HepG2 (cell line): ENCODE measurements around the gene TP73. TPM values are rescaled to one million over a fixed set of nuclear protein-coding genes. Genes with fewer than 3 reads are reported as not detected.

Experiments used
- ELF4 ChIP-seq: sonication (generic); formaldehyde crosslinking; IDR thresholded peaks from 2 replicates; pipeline ENCODE4 v1.5.0; 2020; ENCODE audit warnings: missing genetic modification reagents, mild to moderate bottlenecking, moderate library complexity, borderline replicate concordance
- MAFF ChIP-seq: IDR thresholded peaks from 2 replicates; pipeline ENCODE4 v1.6.1; 2011; ENCODE audit warnings: low read depth, low read length, improper control_type of control experiment
- MTA1 ChIP-seq: sonication (generic); formaldehyde crosslinking; IDR thresholded peaks from 2 replicates; pipeline ENCODE4 v1.4.0; 2020; ENCODE audit warnings: missing genetic modification reagents, mild to moderate bottlenecking, borderline replicate concordance
- NR2C2 ChIP-seq: sonication (generic); formaldehyde crosslinking; IDR thresholded peaks from 2 replicates; pipeline ENCODE4 v1.4.0; 2020; ENCODE audit warnings: missing genetic modification reagents, mild to moderate bottlenecking, moderate library complexity, borderline replicate concordance
- NR2F6 ChIP-seq, 2 experiments: IDR thresholded peaks; 2 replicates each; pipeline ENCODE4 v1.6.1; 2016; ENCODE audit warnings: antibody characterized with exemption in 1 of 2, mild to moderate bottlenecking in 1 of 2
- NRL ChIP-seq: sonication (generic); formaldehyde crosslinking; IDR thresholded peaks from 2 replicates; pipeline ENCODE4 v1.5.0; 2020; ENCODE audit warnings: missing genetic modification reagents, mild to moderate bottlenecking, moderate library complexity, borderline replicate concordance
- POLR2AphosphoS5 ChIP-seq: IDR thresholded peaks from 2 replicates; pipeline ENCODE4 v1.6.1; 2012; ENCODE audit warnings: low read depth, low read length
- REPIN1 ChIP-seq: sonication (generic); formaldehyde crosslinking; IDR thresholded peaks from 2 replicates; pipeline ENCODE4 v1.8.0; 2022; ENCODE audit warnings: missing genetic modification reagents, low read depth, mild to moderate bottlenecking, borderline replicate concordance
- TBX2 ChIP-seq: sonication (generic); formaldehyde crosslinking; IDR thresholded peaks from 2 replicates; pipeline ENCODE4 v1.5.0; 2020; ENCODE audit warnings: missing genetic modification reagents, mild to moderate bottlenecking, borderline replicate concordance
- ZNF782 ChIP-seq: sonication (generic); formaldehyde crosslinking; IDR thresholded peaks from 2 replicates; pipeline ENCODE4 v1.4.0; 2020; ENCODE audit warnings: missing genetic modification reagents, mild to moderate bottlenecking, borderline replicate concordance
- ZNF790 ChIP-seq: sonication (generic); formaldehyde crosslinking; IDR thresholded peaks from 2 replicates; pipeline ENCODE4 v1.8.0; 2022; ENCODE audit warnings: missing genetic modification reagents, mild to moderate bottlenecking, borderline replicate concordance
- polyA plus RNA-seq, 8 experiments: library from polyadenylated mRNA; depleted of rRNA in 3 of 8; stranded (reverse) in 7 of 8; unstranded in 1 of 8; fragments of >200 nt; fragmentation: Illumina TruSeq in 4 of 8; extraction: Trizol in 4 of 8; gene quantifications; 2 replicates each; pipeline versions ENCODE4 v1.2.1 to v1.2.3, GENCODE V29; 2011 to 2016; ENCODE audit warnings: low read depth in 4 of 8, missing spikeins in 1 of 8, mixed read lengths in 1 of 8; ENCODE audit not compliant: insufficient read depth in 1 of 8
- total RNA-seq, 5 experiments: library from RNA; depleted of rRNA; stranded (reverse); fragments of >200 nt; fragmentation: Illumina TruSeq; extraction: Trizol; gene quantifications; 2 replicates each; pipeline ENCODE4 v1.2.3, GENCODE V29; 2016; ENCODE audit warnings: low read depth in 1 of 5
- TF ChIP-seq, protein P1 (sequence below): sonication (generic); formaldehyde crosslinking; IDR thresholded peaks from 2 replicates; pipeline ENCODE4 v1.9.0; 2022; ENCODE audit warnings: missing genetic modification reagents, mild to moderate bottlenecking, borderline replicate concordance
- TF ChIP-seq, protein P2 (sequence below): fragments of 450-650 bp; IDR thresholded peaks from 2 replicates; pipeline ENCODE4 v1.6.1; 2017
- TF ChIP-seq, protein P3 (sequence below): sonication (generic); formaldehyde crosslinking; IDR thresholded peaks from 2 replicates; pipeline ENCODE4 v1.4.0; 2020; ENCODE audit warnings: mild to moderate bottlenecking, missing genetic modification reagents
- TF ChIP-seq, protein P4 (sequence below): sonication (generic); formaldehyde crosslinking; IDR thresholded peaks from 2 replicates; pipeline ENCODE4 v1.5.0; 2020; ENCODE audit warnings: missing genetic modification reagents
- TF ChIP-seq, protein P5 (sequence below): sonication (generic); formaldehyde crosslinking; IDR thresholded peaks from 2 replicates; pipeline ENCODE4 v1.4.0; 2020; ENCODE audit warnings: missing genetic modification reagents
- TF ChIP-seq, protein P6 (sequence below): sonication (generic); formaldehyde crosslinking; IDR thresholded peaks from 2 replicates; pipeline ENCODE4 v1.4.0; 2020; ENCODE audit warnings: missing genetic modification reagents, borderline replicate concordance

The TP73 gene
- total and polyA plus RNA-seq, 2 of the 13 experiments (the other 11 are each of a cell fraction or from before 2014, with no cell fraction given), result 0.49 to 1.1 TPM

DNA sequence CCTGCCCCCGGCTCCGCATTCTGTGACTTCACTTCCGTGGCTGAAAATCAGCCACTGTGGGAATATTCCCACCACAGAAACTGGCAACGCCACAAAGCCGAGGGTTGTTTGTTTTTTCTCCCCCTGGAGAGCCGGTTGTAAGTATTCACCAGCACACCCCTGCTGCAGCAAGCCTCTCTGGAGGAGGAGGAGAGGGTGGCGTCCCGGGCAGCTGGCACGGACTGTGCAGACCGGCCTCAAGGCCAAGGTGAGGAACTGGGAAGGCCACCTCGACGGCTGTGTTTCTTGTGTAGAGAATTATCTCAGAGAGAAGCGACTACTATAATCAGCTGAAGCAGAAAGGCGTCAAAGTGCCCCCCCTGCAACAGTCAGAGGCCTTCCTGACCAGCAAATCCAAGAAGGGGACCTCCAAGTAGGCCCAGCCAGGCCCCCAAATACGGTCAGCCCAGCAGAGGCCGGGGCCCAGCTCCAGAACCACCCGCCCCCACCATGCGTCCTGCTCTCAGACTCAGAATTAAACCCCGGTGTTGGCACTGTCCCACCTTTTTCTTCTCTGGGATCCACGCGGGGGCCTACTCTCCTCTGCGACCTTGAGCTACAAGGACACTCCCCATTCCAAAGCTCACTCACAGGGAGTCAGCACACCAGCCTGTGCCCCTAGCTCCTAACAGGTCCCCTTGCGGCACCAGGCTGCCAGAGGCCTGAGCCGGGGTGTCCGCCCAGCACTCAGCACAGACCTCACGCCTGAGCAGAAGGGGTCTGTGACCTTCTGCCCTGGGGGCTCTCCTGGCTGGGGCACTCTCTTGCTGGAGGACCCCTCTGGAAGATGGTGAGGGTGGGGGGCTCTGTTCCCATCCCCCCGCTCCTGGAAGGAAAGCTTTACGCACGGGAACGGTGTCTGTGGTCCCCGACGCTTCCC is 119.1 kb downstream of the TP73 start (continued):
- TF ChIP-seq, protein P1, sequence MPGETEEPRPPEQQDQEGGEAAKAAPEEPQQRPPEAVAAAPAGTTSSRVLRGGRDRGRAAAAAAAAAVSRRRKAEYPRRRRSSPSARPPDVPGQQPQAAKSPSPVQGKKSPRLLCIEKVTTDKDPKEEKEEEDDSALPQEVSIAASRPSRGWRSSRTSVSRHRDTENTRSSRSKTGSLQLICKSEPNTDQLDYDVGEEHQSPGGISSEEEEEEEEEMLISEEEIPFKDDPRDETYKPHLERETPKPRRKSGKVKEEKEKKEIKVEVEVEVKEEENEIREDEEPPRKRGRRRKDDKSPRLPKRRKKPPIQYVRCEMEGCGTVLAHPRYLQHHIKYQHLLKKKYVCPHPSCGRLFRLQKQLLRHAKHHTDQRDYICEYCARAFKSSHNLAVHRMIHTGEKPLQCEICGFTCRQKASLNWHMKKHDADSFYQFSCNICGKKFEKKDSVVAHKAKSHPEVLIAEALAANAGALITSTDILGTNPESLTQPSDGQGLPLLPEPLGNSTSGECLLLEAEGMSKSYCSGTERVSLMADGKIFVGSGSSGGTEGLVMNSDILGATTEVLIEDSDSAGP (CRISPR knock-in tag), result peak; percentile 68; the same call in 1 of the 2 replicates
- TF ChIP-seq ZNF790 (no peak; the same call in 1 of the 2 replicates), MAFF (no peak), NR2F6 (IDR thresholded peaks at IDR 0.05) (peak; percentile 52), NR2F6 (CRISPR knock-in tag; IDR thresholded peaks at IDR 0.05) (peak; percentile 36; the same call in 1 of the 2 replicates), NRL (CRISPR knock-in tag) (peak; percentile 71; the same call in 1 of the 2 replicates), REPIN1 (CRISPR knock-in tag) (peak; percentile 13; the same call in 1 of the 2 replicates), ZNF782 (no peak), POLR2AphosphoS5 (peak; percentile 64), MTA1 (peak; percentile 73; the same call in 1 of the 2 replicates), TBX2 (CRISPR knock-in tag) (peak; percentile 81), ELF4 (CRISPR knock-in tag) (0 out of 2 replicates have a peak, but pooled peaks have one; percentile 43), NR2C2 (CRISPR knock-in tag) (peak; percentile 63; the same call in 1 of the 2 replicates)
- TF ChIP-seq, protein P2, sequence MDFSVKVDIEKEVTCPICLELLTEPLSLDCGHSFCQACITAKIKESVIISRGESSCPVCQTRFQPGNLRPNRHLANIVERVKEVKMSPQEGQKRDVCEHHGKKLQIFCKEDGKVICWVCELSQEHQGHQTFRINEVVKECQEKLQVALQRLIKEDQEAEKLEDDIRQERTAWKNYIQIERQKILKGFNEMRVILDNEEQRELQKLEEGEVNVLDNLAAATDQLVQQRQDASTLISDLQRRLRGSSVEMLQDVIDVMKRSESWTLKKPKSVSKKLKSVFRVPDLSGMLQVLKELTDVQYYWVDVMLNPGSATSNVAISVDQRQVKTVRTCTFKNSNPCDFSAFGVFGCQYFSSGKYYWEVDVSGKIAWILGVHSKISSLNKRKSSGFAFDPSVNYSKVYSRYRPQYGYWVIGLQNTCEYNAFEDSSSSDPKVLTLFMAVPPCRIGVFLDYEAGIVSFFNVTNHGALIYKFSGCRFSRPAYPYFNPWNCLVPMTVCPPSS, result no peak
- TF ChIP-seq, protein P3, sequence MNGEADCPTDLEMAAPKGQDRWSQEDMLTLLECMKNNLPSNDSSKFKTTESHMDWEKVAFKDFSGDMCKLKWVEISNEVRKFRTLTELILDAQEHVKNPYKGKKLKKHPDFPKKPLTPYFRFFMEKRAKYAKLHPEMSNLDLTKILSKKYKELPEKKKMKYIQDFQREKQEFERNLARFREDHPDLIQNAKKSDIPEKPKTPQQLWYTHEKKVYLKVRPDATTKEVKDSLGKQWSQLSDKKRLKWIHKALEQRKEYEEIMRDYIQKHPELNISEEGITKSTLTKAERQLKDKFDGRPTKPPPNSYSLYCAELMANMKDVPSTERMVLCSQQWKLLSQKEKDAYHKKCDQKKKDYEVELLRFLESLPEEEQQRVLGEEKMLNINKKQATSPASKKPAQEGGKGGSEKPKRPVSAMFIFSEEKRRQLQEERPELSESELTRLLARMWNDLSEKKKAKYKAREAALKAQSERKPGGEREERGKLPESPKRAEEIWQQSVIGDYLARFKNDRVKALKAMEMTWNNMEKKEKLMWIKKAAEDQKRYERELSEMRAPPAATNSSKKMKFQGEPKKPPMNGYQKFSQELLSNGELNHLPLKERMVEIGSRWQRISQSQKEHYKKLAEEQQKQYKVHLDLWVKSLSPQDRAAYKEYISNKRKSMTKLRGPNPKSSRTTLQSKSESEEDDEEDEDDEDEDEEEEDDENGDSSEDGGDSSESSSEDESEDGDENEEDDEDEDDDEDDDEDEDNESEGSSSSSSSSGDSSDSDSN, result peak; percentile 76; the same call in 1 of the 2 replicates
- TF ChIP-seq, protein P4, sequence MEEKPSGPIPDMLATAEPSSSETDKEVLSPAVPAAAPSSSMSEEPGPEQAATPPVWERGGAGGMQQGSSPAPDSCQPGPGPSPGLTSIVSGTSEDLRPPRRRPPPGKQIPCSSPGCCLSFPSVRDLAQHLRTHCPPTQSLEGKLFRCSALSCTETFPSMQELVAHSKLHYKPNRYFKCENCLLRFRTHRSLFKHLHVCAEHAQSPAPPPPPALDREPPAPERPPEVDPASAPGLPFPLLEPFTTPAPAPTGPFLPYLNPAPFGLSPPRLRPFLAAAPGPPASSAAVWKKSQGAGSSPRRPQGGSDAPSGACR, result peak; percentile 75; the same call in 1 of the 2 replicates
- TF ChIP-seq, protein P5, sequence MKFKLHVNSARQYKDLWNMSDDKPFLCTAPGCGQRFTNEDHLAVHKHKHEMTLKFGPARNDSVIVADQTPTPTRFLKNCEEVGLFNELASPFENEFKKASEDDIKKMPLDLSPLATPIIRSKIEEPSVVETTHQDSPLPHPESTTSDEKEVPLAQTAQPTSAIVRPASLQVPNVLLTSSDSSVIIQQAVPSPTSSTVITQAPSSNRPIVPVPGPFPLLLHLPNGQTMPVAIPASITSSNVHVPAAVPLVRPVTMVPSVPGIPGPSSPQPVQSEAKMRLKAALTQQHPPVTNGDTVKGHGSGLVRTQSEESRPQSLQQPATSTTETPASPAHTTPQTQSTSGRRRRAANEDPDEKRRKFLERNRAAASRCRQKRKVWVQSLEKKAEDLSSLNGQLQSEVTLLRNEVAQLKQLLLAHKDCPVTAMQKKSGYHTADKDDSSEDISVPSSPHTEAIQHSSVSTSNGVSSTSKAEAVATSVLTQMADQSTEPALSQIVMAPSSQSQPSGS (CRISPR knock-in tag), result 0 out of 2 replicates have a peak, but pooled peaks have one; percentile 30
- TF ChIP-seq, protein P6, sequence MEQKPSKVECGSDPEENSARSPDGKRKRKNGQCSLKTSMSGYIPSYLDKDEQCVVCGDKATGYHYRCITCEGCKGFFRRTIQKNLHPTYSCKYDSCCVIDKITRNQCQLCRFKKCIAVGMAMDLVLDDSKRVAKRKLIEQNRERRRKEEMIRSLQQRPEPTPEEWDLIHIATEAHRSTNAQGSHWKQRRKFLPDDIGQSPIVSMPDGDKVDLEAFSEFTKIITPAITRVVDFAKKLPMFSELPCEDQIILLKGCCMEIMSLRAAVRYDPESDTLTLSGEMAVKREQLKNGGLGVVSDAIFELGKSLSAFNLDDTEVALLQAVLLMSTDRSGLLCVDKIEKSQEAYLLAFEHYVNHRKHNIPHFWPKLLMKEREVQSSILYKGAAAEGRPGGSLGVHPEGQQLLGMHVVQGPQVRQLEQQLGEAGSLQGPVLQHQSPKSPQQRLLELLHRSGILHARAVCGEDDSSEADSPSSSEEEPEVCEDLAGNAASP (CRISPR knock-in tag), result peak; percentile 39; the same call in 1 of the 2 replicates
